ENCODE data around the gene EXOC4. TPM values are rescaled to one million over a fixed set of nuclear protein-coding genes. Genes with fewer than 3 reads are reported as not detected.
"Not testable (repeated sequence)": the region's sequence is repeated elsewhere in the genome, so short reads cannot be mapped to it uniquely, and the experiment has no call there.

Gene EXOC4
- total RNA-seq, 1 experiment from 2014 or later: 65.1 TPM

- in situ Hi-C loops (cut with HindIII; ENCODE audit: low pct_unique_long_range_greater_than_20kb, low sequenced_read_pairs): no loop called here
Measured at GRCh38 chr7:134070673-134071072, 817.8 kb downstream of the EXOC4 start.

GRCh38 chr7:134071355-134072331, 818.8 kb downstream of the EXOC4 start:
- in situ Hi-C loops (cut with HindIII; ENCODE audit: low pct_unique_long_range_greater_than_20kb, low sequenced_read_pairs): no loop called here
- no peak for DNase-seq (ENCODE audit: low read depth)

More at GRCh38 chr7:134070673-134071072, 817.8 kb downstream of the EXOC4 start:
- DNase-seq (ENCODE audit: low read depth): no peak

- in situ Hi-C loops (cut with HindIII; ENCODE audit: low pct_unique_long_range_greater_than_20kb, low sequenced_read_pairs): no loop called here
- no peak for DNase-seq (ENCODE audit: low read depth)
Measured at GRCh38 chr7:134073276-134073675, 820.4 kb downstream of the EXOC4 start.

GRCh38 chr7:134075799-134076198, 822.9 kb downstream of the EXOC4 start:
- DNase-seq (ENCODE audit: low read depth): no peak
- in situ Hi-C loops (cut with HindIII; ENCODE audit: low pct_unique_long_range_greater_than_20kb, low sequenced_read_pairs): no loop called here

- DNase-seq (ENCODE audit: low read depth); in situ Hi-C loops (cut with HindIII; ENCODE audit: low pct_unique_long_range_greater_than_20kb, low sequenced_read_pairs): not testable (repeated sequence)
Measured at GRCh38 chr7:134077560-134077959, 824.7 kb downstream of the EXOC4 start.

- in situ Hi-C loops (cut with HindIII; ENCODE audit: low pct_unique_long_range_greater_than_20kb, low sequenced_read_pairs): no loop called here
- no peak for DNase-seq (ENCODE audit: low read depth)
Measured at GRCh38 chr7:134078991-134079390, 826.1 kb downstream of the EXOC4 start.

- no peak for DNase-seq (ENCODE audit: low read depth)
- in situ Hi-C loops (cut with HindIII; ENCODE audit: low pct_unique_long_range_greater_than_20kb, low sequenced_read_pairs): no loop called here
Measured at GRCh38 chr7:134081695-134082094, 828.8 kb downstream of the EXOC4 start.

GRCh38 chr7:134083766-134084487, 831.0 kb downstream of the EXOC4 start:
- in situ Hi-C loops (cut with HindIII; ENCODE audit: low pct_unique_long_range_greater_than_20kb, low sequenced_read_pairs): no loop called here
- no peak for DNase-seq (ENCODE audit: low read depth)

GRCh38 chr7:134084488-134085144, 831.7 kb downstream of the EXOC4 start:
- DNase-seq (ENCODE audit: low read depth): no peak
- in situ Hi-C loops (cut with HindIII; ENCODE audit: low pct_unique_long_range_greater_than_20kb, low sequenced_read_pairs): no loop called here

GRCh38 chr7:134085311-134085710, 832.4 kb downstream of the EXOC4 start:
- in situ Hi-C loops (cut with HindIII; ENCODE audit: low pct_unique_long_range_greater_than_20kb, low sequenced_read_pairs): no loop called here
- DNase-seq (ENCODE audit: low read depth): no peak

- in situ Hi-C loops (cut with HindIII; ENCODE audit: low pct_unique_long_range_greater_than_20kb, low sequenced_read_pairs): no loop called here
- no peak for DNase-seq (ENCODE audit: low read depth)
Measured at GRCh38 chr7:134086998-134087735, 834.3 kb downstream of the EXOC4 start.

GRCh38 chr7:134088199-134088598, 835.3 kb downstream of the EXOC4 start:
- in situ Hi-C loops (cut with HindIII; ENCODE audit: low pct_unique_long_range_greater_than_20kb, low sequenced_read_pairs): no loop called here
- no peak for DNase-seq (ENCODE audit: low read depth)

- in situ Hi-C loops (cut with HindIII; ENCODE audit: low pct_unique_long_range_greater_than_20kb, low sequenced_read_pairs): no loop called here
- peak; percentile 19 for DNase-seq (ENCODE audit: low read depth)
Measured at GRCh38 chr7:134089446-134089845, 836.6 kb downstream of the EXOC4 start.

GRCh38 chr7:134098072-134098471, 845.2 kb downstream of the EXOC4 start:
- in situ Hi-C loops (cut with HindIII; ENCODE audit: low pct_unique_long_range_greater_than_20kb, low sequenced_read_pairs): no loop called here
- no peak for DNase-seq (ENCODE audit: low read depth)

- in situ Hi-C loops (cut with HindIII; ENCODE audit: low pct_unique_long_range_greater_than_20kb, low sequenced_read_pairs): no loop called here
- no peak for DNase-seq (ENCODE audit: low read depth)
Measured at GRCh38 chr7:134101716-134102115, 848.8 kb downstream of the EXOC4 start.

- DNase-seq (ENCODE audit: low read depth): no peak
- in situ Hi-C loops (cut with HindIII; ENCODE audit: low pct_unique_long_range_greater_than_20kb, low sequenced_read_pairs): no loop called here
Measured at GRCh38 chr7:134104166-134104565, 851.3 kb downstream of the EXOC4 start.

GRCh38 chr7:134105841-134106240, 853.0 kb downstream of the EXOC4 start:
- DNase-seq (ENCODE audit: low read depth): no peak
- in situ Hi-C loops (cut with HindIII; ENCODE audit: low pct_unique_long_range_greater_than_20kb, low sequenced_read_pairs): no loop called here

- in situ Hi-C loops (cut with HindIII; ENCODE audit: low pct_unique_long_range_greater_than_20kb, low sequenced_read_pairs): no loop called here
- DNase-seq (ENCODE audit: low read depth): no peak
Measured at GRCh38 chr7:134108802-134109201, 855.9 kb downstream of the EXOC4 start.

Data from Caki2 (cell line).